OCI-LY1 (cell line): Measurements from ENCODE around the gene LCP2.

ENCODE experiments used
- H2AFZ ChIP-seq: fragments of 200-600 bp; sonication (generic), shearing (Covaris generic); 2 replicates; pipeline ENCODE4 v1.6.0; 2014; ENCODE audit warnings: antibody characterized with exemption, mild to moderate bottlenecking, low read length
- H3F3A ChIP-seq: fragments of 200-600 bp; sonication (generic), shearing (Covaris generic); 2 replicates; pipeline ENCODE4 v1.6.0; 2014; ENCODE audit warnings: mild to moderate bottlenecking, antibody characterized with exemption, low read length, moderate library complexity; ENCODE audit not compliant: insufficient read depth
- H3K27ac ChIP-seq: fragments of 200-600 bp; sonication (generic); 2 replicates; pipeline ENCODE4 v1.5.1; 2014; ENCODE audit warnings: low read length, mixed run types, mild to moderate bottlenecking, low read depth; ENCODE audit not compliant: poor library complexity, severe bottlenecking
- H3K27me3 ChIP-seq: fragments of 200-600 bp; sonication (generic); 2 replicates; pipeline ENCODE4 v1.6.0; 2014; ENCODE audit warnings: antibody characterized with exemption, mild to moderate bottlenecking, low read length, moderate library complexity; ENCODE audit not compliant: insufficient read depth
- H3K36me3 ChIP-seq: fragments of 200-600 bp; sonication (generic); 2 replicates; pipeline ENCODE4 v1.6.1; 2014; ENCODE audit warnings: mild to moderate bottlenecking, antibody characterized with exemption, low read length, moderate library complexity, mixed read lengths; ENCODE audit not compliant: insufficient read depth
- H3K4me1 ChIP-seq: fragments of 200-600 bp; sonication (generic); 2 replicates; pipeline ENCODE4 v1.5.1; 2014; ENCODE audit warnings: mild to moderate bottlenecking, low read length, moderate library complexity; ENCODE audit not compliant: insufficient read depth, severe bottlenecking
- H3K4me2 ChIP-seq: fragments of 200-600 bp; sonication (generic), shearing (Covaris generic); 2 replicates; pipeline ENCODE4 v1.6.1; 2014; ENCODE audit warnings: low read length
- H3K4me3 ChIP-seq: fragments of 200-600 bp; sonication (generic); 2 replicates; pipeline ENCODE4 v1.5.1; 2014; ENCODE audit warnings: low read length, low read depth, mild to moderate bottlenecking, mixed read lengths; ENCODE audit not compliant: poor library complexity, severe bottlenecking
- H3K79me2 ChIP-seq: fragments of 200-600 bp; shearing (Covaris generic); 2 replicates; pipeline ENCODE4 v1.6.1; 2016; ENCODE audit warnings: mixed run types, low read length, mixed read lengths; ENCODE audit not compliant: insufficient read depth
- H3K9ac ChIP-seq: fragments of 200-600 bp; sonication (generic), shearing (Covaris generic); 2 replicates; pipeline ENCODE4 v1.6.1; 2014; ENCODE audit warnings: mild to moderate bottlenecking, low read length, mixed read lengths
- H3K9me2 ChIP-seq: fragments of 200-600 bp; sonication (generic), shearing (Covaris generic); 2 replicates; pipeline ENCODE4 v1.6.1; 2014; ENCODE audit warnings: low read depth, mild to moderate bottlenecking, low read length, mixed read lengths
- H3K9me3 ChIP-seq: fragments of 200-600 bp; shearing (Covaris generic); 2 replicates; pipeline ENCODE4 v1.6.1; 2014; ENCODE audit warnings: low read length, mixed read lengths
- H4K20me1 ChIP-seq: fragments of 200-600 bp; sonication (generic), shearing (Covaris generic); 2 replicates; pipeline ENCODE4 v1.6.0; 2016; ENCODE audit warnings: mild to moderate bottlenecking, low read length; ENCODE audit not compliant: insufficient read depth
- CTCF ChIP-seq: fragments of 200-600 bp; sonication (generic), shearing (Covaris generic); IDR thresholded peaks from 2 replicates; pipeline ENCODE4 v1.5.1; 2017; ENCODE audit warnings: mild to moderate bottlenecking, antibody characterized with exemption, low read length, moderate library complexity, mixed read lengths
- EZH2 ChIP-seq: fragments of 200-600 bp; sonication (generic), shearing (Covaris generic); IDR thresholded peaks from 2 replicates; pipeline ENCODE4 v1.8.0; 2017; ENCODE audit warnings: borderline replicate concordance, mixed run types, mild to moderate bottlenecking, antibody characterized with exemption, low read length, moderate library complexity, mixed read lengths

Gene LCP2

GRCh38 chr5:170290498-170290897 lies 7.1 kb downstream of the LCP2 start:
- Histone ChIP-seq H3K4me3 (no peak overlapping the region), H3F3A (no peaks in the 10 kb centered on the region), H3K9me2 (no peaks in the 10 kb centered on the region), H3K27me3 (0 out of 2 replicates have a peak, but pooled peaks cover 4% of the 10 kb centered on the region), H3K4me1 (no peaks in the 10 kb centered on the region), H3K4me2 (no peak overlapping the region), H3K27ac (no peak overlapping the region), H3K79me2 (no peaks in the 10 kb centered on the region), H3K9ac (no peak overlapping the region), H2AFZ (no peak overlapping the region), H4K20me1 (no peaks in the 10 kb centered on the region), H3K36me3 (no peaks in the 10 kb centered on the region), H3K9me3 (no peaks in the 10 kb centered on the region)
- no peak for TF ChIP-seq EZH2
- TF ChIP-seq CTCF, result no peak

- 0 out of 2 replicates have a peak, but pooled peaks cover 4% of the 10 kb centered on the region for H3K27me3 ChIP-seq
- no peaks in the 10 kb centered on the region for H3K9me3 ChIP-seq
- H3F3A ChIP-seq, result no peaks in the 10 kb centered on the region
- no peaks in the 10 kb centered on the region for H3K4me1 ChIP-seq
- H3K79me2 ChIP-seq, result no peaks in the 10 kb centered on the region
- H2AFZ ChIP-seq, result no peak overlapping the region
- no peak overlapping the region for H3K4me3 ChIP-seq
- H3K27ac ChIP-seq, result no peak overlapping the region
- no peak for TF ChIP-seq CTCF
- no peak for TF ChIP-seq EZH2
- no peak overlapping the region for H3K4me2 ChIP-seq
- H3K9ac ChIP-seq, result no peak overlapping the region
- no peaks in the 10 kb centered on the region for H4K20me1 ChIP-seq
- H3K36me3 ChIP-seq, result no peaks in the 10 kb centered on the region
- no peaks in the 10 kb centered on the region for H3K9me2 ChIP-seq
Measured at GRCh38 chr5:170289764-170290163, 7.8 kb downstream of the LCP2 start.

GRCh38 chr5:170289121-170289520 lies 8.5 kb downstream of the LCP2 start:
- H3K36me3 ChIP-seq, result no peaks in the 10 kb centered on the region
- H3K9me3 ChIP-seq, result no peaks in the 10 kb centered on the region
- H3K27me3 ChIP-seq, result 0 out of 2 replicates have a peak, but pooled peaks cover 4% of the 10 kb centered on the region
- no peak for TF ChIP-seq EZH2
- TF ChIP-seq CTCF, result no peak
- H4K20me1 ChIP-seq, result no peaks in the 10 kb centered on the region
- H3K27ac ChIP-seq, result no peak overlapping the region
- H2AFZ ChIP-seq, result no peak overlapping the region
- no peak overlapping the region for H3K4me2 ChIP-seq
- H3K4me1 ChIP-seq, result no peaks in the 10 kb centered on the region
- no peak overlapping the region for H3K9ac ChIP-seq
- H3K4me3 ChIP-seq, result no peak overlapping the region
- no peaks in the 10 kb centered on the region for H3K9me2 ChIP-seq
- H3K79me2 ChIP-seq, result no peaks in the 10 kb centered on the region
- H3F3A ChIP-seq, result no peaks in the 10 kb centered on the region
